GM12801 (cell line): ENCODE measurements around the gene ABCB11.

ENCODE experiments used
- TF ChIP-seq, protein P1 (sequence below): IDR thresholded peaks from one replicate; pipeline ENCODE4 v1.5.1; 2011; ENCODE audit warnings: control low read depth; ENCODE audit not compliant: insufficient read length; ENCODE audit errors: extremely low read depth

ABCB11 gene

GRCh38 chr2:169049142-169049541 is 18.0 kb upstream of the ABCB11 start:
- TF ChIP-seq, protein P1, sequence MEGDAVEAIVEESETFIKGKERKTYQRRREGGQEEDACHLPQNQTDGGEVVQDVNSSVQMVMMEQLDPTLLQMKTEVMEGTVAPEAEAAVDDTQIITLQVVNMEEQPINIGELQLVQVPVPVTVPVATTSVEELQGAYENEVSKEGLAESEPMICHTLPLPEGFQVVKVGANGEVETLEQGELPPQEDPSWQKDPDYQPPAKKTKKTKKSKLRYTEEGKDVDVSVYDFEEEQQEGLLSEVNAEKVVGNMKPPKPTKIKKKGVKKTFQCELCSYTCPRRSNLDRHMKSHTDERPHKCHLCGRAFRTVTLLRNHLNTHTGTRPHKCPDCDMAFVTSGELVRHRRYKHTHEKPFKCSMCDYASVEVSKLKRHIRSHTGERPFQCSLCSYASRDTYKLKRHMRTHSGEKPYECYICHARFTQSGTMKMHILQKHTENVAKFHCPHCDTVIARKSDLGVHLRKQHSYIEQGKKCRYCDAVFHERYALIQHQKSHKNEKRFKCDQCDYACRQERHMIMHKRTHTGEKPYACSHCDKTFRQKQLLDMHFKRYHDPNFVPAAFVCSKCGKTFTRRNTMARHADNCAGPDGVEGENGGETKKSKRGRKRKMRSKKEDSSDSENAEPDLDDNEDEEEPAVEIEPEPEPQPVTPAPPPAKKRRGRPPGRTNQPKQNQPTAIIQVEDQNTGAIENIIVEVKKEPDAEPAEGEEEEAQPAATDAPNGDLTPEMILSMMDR: no peak

DNA sequence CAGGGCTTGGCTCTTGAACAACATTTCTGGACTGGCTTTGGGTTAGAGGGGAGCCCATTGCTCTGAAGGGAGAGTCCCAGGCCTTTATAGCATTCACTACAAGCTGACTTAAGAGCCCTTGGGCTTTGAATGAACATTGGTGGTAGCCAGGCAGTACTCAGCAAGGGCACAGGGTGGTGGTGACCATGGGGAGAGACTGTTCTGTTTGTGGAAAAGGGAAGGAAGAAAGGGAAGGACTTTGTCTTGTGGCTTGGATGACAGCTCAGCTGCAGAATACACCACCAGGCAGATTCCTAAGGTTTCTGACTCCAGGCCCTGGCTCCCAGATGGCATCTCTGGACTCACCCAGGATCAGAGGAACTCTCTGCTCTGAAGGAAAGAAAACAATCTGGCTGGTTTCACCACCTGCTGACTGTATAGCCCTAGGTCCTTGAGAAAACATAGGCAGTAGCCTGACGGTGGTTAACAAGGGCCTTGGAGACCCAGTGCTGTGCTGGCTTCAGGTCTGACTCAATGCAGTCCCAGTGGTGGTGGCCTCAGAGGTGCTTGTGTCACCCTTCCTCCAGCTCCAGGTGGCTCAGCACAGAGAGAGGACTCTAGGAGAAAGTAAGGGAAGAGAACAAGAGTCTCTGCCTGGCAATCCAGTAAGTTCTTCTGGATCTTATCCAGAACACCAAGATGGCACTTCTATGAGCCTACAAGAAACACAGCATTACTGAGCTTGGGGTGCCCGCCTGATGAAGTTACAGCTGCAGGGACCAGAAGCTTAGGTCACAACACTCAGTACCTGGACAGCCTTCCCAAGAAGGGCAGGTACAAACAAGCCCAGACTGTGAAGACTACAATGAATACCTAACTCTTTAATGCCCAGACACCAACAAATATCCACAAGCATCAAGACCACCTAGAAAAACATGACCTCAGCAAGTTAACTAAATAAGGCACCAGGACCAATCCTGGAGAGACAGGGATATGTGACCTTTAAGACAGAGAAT is 16.4 kb upstream of the ABCB11 start:
- TF ChIP-seq, protein P1: no peak

DNA sequence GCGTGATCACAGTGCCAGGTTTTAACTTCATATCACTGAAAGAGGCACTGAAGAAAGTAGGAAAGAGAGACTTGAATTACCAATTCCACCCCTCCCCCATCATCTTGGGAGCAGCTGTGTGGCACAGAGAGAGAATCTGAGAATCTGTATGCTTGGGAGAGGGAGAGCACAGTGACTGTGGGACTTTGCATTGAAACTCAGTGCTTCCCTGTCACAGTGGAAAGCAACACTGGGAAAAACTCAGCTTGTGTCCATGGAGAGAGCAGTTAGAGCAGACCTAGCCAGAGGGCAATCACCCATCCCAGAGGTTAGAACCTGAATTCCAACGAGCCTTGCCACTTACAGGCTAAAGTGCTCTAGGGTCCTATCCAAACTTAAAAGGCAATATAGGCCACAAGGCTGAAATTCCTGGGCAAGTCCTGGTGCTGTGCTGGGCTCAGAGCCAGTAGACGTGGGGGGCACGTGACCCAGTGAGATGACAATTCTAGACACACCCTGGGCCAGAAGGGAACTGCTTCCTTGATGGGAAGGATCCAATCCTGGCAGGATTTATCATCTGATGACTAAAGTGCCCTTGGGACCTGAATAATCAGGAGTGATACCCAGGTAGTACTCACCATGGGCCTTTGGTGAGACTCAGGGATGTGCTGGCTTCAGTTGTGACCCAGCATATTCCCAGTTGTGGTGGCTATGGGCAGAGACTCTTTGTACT is 15.5 kb upstream of the ABCB11 start:
- TF ChIP-seq, protein P1: no peak

DNA sequence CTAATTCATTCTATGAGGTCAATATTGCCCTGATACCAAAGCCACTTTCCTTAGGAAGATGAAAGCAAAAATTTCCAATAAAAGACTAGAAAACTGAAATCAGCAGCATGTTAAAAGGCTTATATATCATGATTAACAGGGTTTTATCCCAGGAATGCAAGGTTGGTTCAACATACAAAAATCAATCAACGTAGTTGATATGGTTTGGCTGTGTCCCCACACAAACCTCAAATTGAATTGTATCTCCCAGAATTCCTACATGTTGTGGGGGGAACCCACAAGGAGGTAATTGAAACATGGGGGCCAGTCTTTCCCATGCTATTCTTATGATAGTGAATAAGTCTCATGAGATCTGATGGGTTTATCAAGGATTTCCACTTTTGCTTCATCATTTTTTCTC is 11.7 kb upstream of the ABCB11 start:
- TF ChIP-seq, protein P1: no peak

DNA sequence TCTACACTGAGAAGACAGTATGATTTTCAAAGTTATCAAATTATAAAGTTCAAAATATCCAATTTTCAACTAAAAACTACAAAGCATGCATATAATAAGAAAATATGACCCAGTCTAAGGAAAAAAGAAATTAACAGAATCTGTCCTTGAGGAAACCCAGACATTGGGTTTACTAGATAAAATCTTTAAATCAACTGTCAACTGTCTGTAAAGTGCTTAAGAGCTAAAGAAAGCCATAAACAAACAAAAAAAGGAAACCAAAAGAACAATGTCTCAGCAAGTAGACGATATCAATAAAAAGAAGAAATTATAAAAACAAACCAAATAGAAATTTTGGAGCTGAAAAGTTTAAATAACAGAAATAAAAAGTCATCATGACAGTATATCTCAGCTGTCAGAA is 10.5 kb upstream of the ABCB11 start:
- TF ChIP-seq, protein P1: no peak

GRCh38 chr2:169039702-169040101 is 8.6 kb upstream of the ABCB11 start:
- TF ChIP-seq, protein P1: no peak

DNA sequence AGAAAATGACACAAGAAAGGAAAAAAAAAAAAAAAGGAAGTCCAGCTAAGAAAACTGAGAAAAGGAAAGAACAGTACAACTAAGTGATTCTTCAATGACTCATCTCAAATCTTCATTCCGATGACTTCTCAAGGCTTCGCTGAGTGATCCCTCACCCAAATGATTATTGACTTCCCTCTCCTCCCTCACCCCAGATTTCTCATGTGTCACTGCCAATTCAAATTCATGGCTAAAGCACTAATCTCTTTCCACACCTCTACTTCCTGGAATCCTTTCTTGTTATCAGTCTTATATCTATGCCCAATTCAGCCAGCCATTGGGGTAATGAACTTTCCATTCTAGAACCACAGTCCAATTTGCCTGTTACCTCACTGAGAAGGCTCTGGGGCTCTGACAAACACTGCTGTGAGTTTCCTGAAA is 7.2 kb upstream of the ABCB11 start:
- TF ChIP-seq, protein P1: no peak
